Measurements from ENCODE around the gene LYRM7.

DNA sequence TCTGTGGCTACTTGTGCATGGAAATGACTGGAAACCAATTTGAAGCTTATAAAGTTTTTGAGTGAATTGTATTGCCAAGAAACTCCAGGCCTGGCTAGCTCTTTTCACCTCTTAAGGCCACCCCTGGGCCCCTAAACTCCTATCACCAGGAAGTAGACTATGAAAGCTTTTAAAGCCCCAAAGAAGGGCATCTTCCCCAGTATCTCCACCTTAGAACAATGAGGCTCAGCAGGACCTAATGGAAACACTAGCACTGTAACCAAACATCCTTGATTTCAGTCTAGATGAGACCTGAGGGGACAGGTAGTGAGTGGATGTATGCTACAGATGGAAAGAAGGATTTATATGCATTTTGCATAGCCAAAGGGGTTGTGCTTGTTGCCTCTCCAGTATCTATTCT lies 25.0 kb downstream of the LYRM7 start:
- TF ChIP-seq, protein P1, sequence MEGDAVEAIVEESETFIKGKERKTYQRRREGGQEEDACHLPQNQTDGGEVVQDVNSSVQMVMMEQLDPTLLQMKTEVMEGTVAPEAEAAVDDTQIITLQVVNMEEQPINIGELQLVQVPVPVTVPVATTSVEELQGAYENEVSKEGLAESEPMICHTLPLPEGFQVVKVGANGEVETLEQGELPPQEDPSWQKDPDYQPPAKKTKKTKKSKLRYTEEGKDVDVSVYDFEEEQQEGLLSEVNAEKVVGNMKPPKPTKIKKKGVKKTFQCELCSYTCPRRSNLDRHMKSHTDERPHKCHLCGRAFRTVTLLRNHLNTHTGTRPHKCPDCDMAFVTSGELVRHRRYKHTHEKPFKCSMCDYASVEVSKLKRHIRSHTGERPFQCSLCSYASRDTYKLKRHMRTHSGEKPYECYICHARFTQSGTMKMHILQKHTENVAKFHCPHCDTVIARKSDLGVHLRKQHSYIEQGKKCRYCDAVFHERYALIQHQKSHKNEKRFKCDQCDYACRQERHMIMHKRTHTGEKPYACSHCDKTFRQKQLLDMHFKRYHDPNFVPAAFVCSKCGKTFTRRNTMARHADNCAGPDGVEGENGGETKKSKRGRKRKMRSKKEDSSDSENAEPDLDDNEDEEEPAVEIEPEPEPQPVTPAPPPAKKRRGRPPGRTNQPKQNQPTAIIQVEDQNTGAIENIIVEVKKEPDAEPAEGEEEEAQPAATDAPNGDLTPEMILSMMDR (IDR thresholded peaks at IDR 0.05) = no peak
- no peak for TF ChIP-seq POLR2AphosphoS5 (IDR thresholded peaks at IDR 0.05)
- TF ChIP-seq POLR2A (IDR thresholded peaks at IDR 0.05; ENCODE audit: low read depth) = no peak

All from esophagus muscularis mucosa (tissue), 3 donors.